ENCODE measurements around the gene NFYB. TPM values are rescaled to one million over a fixed set of nuclear protein-coding genes. Genes with fewer than 3 reads are reported as not detected.
"Not testable (repeated sequence)": the region's sequence is repeated elsewhere in the genome, so short reads cannot be mapped to it uniquely, and the experiment has no call there.

Gene NFYB
- total RNA-seq, 3 donors from 2014 or later (not counting 1 experiment from before 2014, with no cell fraction given) = 13.3 to 17.4 (median 13.6) TPM

DNA sequence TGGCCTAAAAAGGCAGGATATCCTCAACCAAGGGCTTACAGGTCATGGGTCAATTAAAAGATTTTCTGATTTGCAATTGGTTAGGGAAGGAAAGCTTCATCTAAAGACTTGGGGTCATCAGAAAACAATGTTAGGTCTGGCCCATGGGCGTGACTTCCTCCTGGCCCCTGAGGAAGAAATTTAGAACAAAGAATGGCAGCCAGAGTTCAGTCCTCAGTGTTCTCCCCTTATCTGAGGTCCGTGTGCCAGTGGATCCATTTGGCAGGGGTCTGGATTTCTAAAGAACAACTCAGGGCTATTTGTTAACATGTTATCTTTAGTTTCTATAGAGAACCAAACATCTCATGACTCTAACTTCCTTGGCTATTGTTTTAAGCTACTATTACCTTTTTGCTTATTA lies 27.8 kb upstream of the NFYB start:
- Mint-ChIP-seq H3K36me3 (no peaks in the 10 kb centered on the region), H3K27ac (no peak overlapping the region), H3K9me3 (no peaks in the 10 kb centered on the region), H3K27me3 (ENCODE audit: low read depth in 2 of 2) (peaks cover 0 to 2% of the 10 kb centered on the region in 2 donors), H3K4me1 (no peaks in the 10 kb centered on the region), H3K4me3 (no peak overlapping the region)
- no peak overlapping the region for H3K27ac ChIP-seq (ENCODE audit: low read length)
- 82% methylated on average over 2 of the region's 2 CpGs for WGBS (ENCODE audit: insufficient coverage)
- no peak overlapping the region for H3K4me3 ChIP-seq (ENCODE audit: low read length)
- H3K4me1 ChIP-seq (ENCODE audit: control insufficient read depth, insufficient read depth, low read length) = no peaks in the 10 kb centered on the region
- H3K27me3 ChIP-seq (ENCODE audit: control insufficient read depth, insufficient read depth, low read length) = no peaks in the 10 kb centered on the region
- no peak for ATAC-seq
- intact Hi-C loops (cut with micrococcal nuclease) = no loop called here
- TF ChIP-seq, protein P1, sequence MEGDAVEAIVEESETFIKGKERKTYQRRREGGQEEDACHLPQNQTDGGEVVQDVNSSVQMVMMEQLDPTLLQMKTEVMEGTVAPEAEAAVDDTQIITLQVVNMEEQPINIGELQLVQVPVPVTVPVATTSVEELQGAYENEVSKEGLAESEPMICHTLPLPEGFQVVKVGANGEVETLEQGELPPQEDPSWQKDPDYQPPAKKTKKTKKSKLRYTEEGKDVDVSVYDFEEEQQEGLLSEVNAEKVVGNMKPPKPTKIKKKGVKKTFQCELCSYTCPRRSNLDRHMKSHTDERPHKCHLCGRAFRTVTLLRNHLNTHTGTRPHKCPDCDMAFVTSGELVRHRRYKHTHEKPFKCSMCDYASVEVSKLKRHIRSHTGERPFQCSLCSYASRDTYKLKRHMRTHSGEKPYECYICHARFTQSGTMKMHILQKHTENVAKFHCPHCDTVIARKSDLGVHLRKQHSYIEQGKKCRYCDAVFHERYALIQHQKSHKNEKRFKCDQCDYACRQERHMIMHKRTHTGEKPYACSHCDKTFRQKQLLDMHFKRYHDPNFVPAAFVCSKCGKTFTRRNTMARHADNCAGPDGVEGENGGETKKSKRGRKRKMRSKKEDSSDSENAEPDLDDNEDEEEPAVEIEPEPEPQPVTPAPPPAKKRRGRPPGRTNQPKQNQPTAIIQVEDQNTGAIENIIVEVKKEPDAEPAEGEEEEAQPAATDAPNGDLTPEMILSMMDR (IDR thresholded peaks at IDR 0.05) = no peak
- no peaks in the 10 kb centered on the region for H3K9me3 ChIP-seq (ENCODE audit: control insufficient read depth, insufficient read depth, low read length)
- no peaks in the 10 kb centered on the region for H3K36me3 ChIP-seq (ENCODE audit: control insufficient read depth, insufficient read depth, low read length)
- no peak for DNase-seq

DNA sequence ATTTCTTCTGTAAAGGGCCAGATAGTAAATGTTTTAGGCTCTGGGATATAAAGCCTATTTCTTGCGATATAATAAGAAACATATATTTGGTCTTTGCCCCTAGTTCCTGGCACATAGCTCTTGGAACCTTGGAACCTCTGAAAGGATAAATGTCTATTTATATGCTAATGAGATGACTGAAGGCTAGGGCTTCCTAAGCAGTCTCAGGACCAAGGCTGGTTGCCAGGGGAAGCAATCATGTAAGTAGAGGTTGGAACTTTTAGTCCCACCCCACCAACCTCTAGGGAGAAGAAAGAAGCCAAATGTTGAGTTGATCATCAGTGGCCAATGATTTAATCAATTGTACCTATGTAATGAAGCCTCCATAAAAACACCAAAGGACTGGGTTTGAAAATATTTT lies 26.6 kb upstream of the NFYB start:
- H3K9me3 Mint-ChIP-seq = no peaks in the 10 kb centered on the region

DNA sequence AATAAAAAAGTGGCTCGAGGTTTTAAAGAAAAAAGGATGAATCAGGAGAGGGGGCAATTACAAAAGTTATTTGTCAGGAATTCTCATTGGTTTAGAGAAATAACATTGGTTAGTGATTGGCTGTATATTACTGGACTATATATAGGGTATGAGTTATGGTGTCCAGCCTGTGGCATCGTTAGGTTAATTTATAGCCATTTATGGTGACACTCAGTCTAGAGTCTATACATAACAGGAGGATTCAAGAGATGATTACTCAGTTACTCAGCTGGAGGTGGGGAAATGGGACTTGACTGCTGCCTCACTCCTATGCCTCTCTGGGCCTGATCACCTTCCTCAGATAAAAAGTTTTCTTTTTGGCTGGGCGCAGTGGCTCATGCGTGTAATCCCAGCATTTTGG lies 25.6 kb upstream of the NFYB start:
- 93% methylated on average over 4 of the region's 4 CpGs for WGBS (ENCODE audit: insufficient coverage)
- no peaks in the 10 kb centered on the region for H3K36me3 ChIP-seq (ENCODE audit: control insufficient read depth, insufficient read depth, low read length)
- H3K27ac Mint-ChIP-seq = no peak overlapping the region
- intact Hi-C loops (cut with micrococcal nuclease) = no loop called here
- no peaks in the 10 kb centered on the region for H3K9me3 ChIP-seq (ENCODE audit: control insufficient read depth, insufficient read depth, low read length)
- no peak overlapping the region for H3K4me3 ChIP-seq (ENCODE audit: low read length)
- ATAC-seq (no peak), DNase-seq (no peak)
- no peak overlapping the region for H3K4me3 Mint-ChIP-seq
- H3K27me3 Mint-ChIP-seq (ENCODE audit: low read depth in 2 of 2) = peaks cover 0 to 2% of the 10 kb centered on the region in 2 donors
- no peaks in the 10 kb centered on the region for H3K4me1 Mint-ChIP-seq
- no peaks in the 10 kb centered on the region for H3K4me1 ChIP-seq (ENCODE audit: control insufficient read depth, insufficient read depth, low read length)
- TF ChIP-seq, protein P1 (IDR thresholded peaks at IDR 0.05) = no peak
- H3K36me3 Mint-ChIP-seq = no peaks in the 10 kb centered on the region
- H3K27me3 ChIP-seq (ENCODE audit: control insufficient read depth, insufficient read depth, low read length) = no peaks in the 10 kb centered on the region
- H3K9me3 Mint-ChIP-seq = no peaks in the 10 kb centered on the region
- H3K27ac ChIP-seq (ENCODE audit: low read length) = no peak overlapping the region

More for the DNA sequence above, 26.6 kb upstream of the NFYB start:
- Histone ChIP-seq H3K4me3 (ENCODE audit: low read length) (no peak overlapping the region), H3K9me3 (ENCODE audit: control insufficient read depth, insufficient read depth, low read length) (no peaks in the 10 kb centered on the region), H3K27me3 (ENCODE audit: control insufficient read depth, insufficient read depth, low read length) (no peaks in the 10 kb centered on the region), H3K36me3 (ENCODE audit: control insufficient read depth, insufficient read depth, low read length) (no peaks in the 10 kb centered on the region), H3K27ac (ENCODE audit: low read length) (no peak overlapping the region), H3K4me1 (ENCODE audit: control insufficient read depth, insufficient read depth, low read length) (no peaks in the 10 kb centered on the region)
- peaks cover 0 to 2% of the 10 kb centered on the region in 2 donors for H3K27me3 Mint-ChIP-seq (ENCODE audit: low read depth in 2 of 2)
- ATAC-seq = no peak
- DNase-seq = no peak
- no peak overlapping the region for H3K4me3 Mint-ChIP-seq
- no peaks in the 10 kb centered on the region for H3K36me3 Mint-ChIP-seq
- H3K4me1 Mint-ChIP-seq = no peaks in the 10 kb centered on the region
- H3K27ac Mint-ChIP-seq = no peak overlapping the region
- TF ChIP-seq, protein P1 (IDR thresholded peaks at IDR 0.05) = no peak
- 0% methylated on average over 1 of the region's 1 CpG for WGBS (ENCODE audit: insufficient coverage)
- intact Hi-C loops (cut with micrococcal nuclease) = no loop called here

DNA sequence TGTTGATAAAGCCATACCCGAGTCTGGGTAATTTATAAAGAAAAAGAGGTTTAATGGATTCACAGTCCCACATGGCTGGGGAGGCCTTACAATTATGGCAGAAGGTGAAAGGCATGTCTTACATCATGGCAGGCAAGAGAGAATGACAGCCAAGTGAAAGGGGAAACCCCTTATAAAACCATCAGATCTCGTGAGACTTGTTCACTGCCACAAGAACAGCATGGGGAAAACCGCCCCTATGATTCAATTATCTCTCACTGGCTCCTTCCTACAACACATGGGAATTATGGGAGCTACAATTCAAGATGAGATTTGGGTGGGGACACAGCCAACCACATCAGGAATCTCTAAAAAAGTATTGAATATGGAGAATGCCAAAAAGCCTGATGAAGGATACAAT lies 25.0 kb upstream of the NFYB start:
- H3K36me3 ChIP-seq (ENCODE audit: control insufficient read depth, insufficient read depth, low read length); intact Hi-C loops (cut with micrococcal nuclease); H3K9me3 ChIP-seq (ENCODE audit: control insufficient read depth, insufficient read depth, low read length); H3K4me3 Mint-ChIP-seq; ATAC-seq; DNase-seq; H3K27me3 ChIP-seq (ENCODE audit: control insufficient read depth, insufficient read depth, low read length); H3K27ac ChIP-seq (ENCODE audit: low read length); H3K27ac Mint-ChIP-seq; H3K27me3 Mint-ChIP-seq (ENCODE audit: low read depth in 2 of 2); H3K4me1 ChIP-seq (ENCODE audit: control insufficient read depth, insufficient read depth, low read length); H3K4me1 Mint-ChIP-seq; H3K36me3 Mint-ChIP-seq; H3K4me3 ChIP-seq (ENCODE audit: low read length); H3K9me3 Mint-ChIP-seq: not testable (repeated sequence)
- 50% methylated on average over 2 of the region's 3 CpGs for WGBS (ENCODE audit: insufficient coverage)

Measured in natural killer cell (primary cell).